Measurements from ENCODE around the gene TMBIM1. TPM values are rescaled to one million over a fixed set of nuclear protein-coding genes. Genes with fewer than 3 reads are reported as not detected.
A peak's percentile ranks its signal among the peaks of the same experiment; 100 is the strongest.

The TMBIM1 gene
- total and polyA plus RNA-seq, 5 experiments from 2014 or later = 75.8 to 114 (median 95.1) TPM

DNA sequence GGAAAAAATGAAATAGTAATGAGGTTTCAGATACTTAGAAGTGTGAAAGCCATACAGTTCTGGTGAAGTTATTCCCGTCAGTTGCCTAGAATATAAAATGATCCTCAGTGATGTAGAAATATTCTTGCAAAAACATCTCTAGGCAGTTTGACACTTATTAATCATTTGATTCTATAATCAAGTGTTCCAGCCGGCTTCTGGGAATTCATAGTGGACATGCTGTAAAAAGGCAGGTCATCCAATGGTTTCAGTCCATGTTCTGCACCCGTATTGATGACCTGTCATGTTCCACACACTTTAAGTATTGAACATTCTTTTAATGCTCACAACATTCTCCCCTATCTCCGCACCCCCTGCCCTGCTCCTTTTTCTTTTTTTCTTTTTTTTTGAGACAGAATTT, 55.5 kb downstream of the TMBIM1 start:
- DNase-seq (no peak), ATAC-seq (no peak)
- H3K27me3 Mint-ChIP-seq = no peaks in the 10 kb centered on the region
- no peaks in the 10 kb centered on the region for H3K9me3 Mint-ChIP-seq
- H3K4me1 Mint-ChIP-seq = peaks cover 5 to 43% (median 29%) of the 10 kb centered on the region in 4 donors
- peaks cover 0 to 100% (median 38%) of the 10 kb centered on the region in 3 donors for H3K36me3 Mint-ChIP-seq
- no peak overlapping the region for H3K4me3 Mint-ChIP-seq
- POLR2A ChIA-PET = interaction anchor here (0.9 kb wide), 1 partner anchor 18 kb away, joined by 6 read pairs; no protein-coding TSS in a partner anchor
- H3K27ac Mint-ChIP-seq = peak overlapping the region in 5 of 10 donors; percentile 4 to 47 (median 32)

GRCh38 chr2:218235017-218235416, 57.3 kb downstream of the TMBIM1 start:
- DNase-seq = no peak
- ATAC-seq = no peak
- POLR2A ChIA-PET = interaction anchor here (0.8 kb wide), 1 partner anchor 35 kb away, joined by 3 read pairs; the partner anchor contains the start of gene PNKD
- Mint-ChIP-seq H3K27me3 (no peaks in the 10 kb centered on the region), H3K36me3 (peaks cover 0 to 100% (median 44%) of the 10 kb centered on the region in 3 donors), H3K4me1 (peaks cover 11 to 47% (median 36%) of the 10 kb centered on the region in 4 donors), H3K4me3 (no peak overlapping the region), H3K27ac (peak overlapping the region in 8 of 10 donors; percentile 42 to 84 (median 75)), H3K9me3 (no peaks in the 10 kb centered on the region)

DNA sequence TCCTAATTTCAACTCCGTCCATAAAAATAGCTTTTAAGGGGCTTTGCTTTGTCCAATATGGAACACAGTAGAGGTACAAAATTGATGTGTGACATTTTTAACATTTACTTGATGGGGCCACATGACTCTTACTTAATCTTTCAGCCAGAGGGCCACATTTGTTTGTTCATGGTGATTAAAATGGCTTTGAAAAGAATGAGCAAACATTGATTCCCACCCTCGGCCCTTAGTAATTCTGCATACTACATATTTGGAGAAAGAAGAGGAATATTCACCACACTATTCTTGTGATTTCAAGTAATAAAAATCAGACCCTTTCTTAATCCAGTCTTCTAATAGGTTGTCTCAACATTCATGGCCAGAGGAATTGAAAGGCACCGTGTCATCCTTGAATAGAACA, 57.8 kb downstream of the TMBIM1 start:
- H3K9me3 Mint-ChIP-seq = no peaks in the 10 kb centered on the region
- ATAC-seq (no peak), DNase-seq (no peak)
- H3K4me1 Mint-ChIP-seq = peaks cover 11 to 50% (median 38%) of the 10 kb centered on the region in 4 donors
- POLR2A ChIA-PET = interaction anchor here (0.8 kb wide), 1 partner anchor 36 kb away, joined by 3 read pairs; the partner anchor contains the start of gene PNKD
- peaks cover 0 to 100% (median 44%) of the 10 kb centered on the region in 3 donors for H3K36me3 Mint-ChIP-seq
- peak overlapping the region in 5 of 10 donors; percentile 7 to 79 (median 42) for H3K27ac Mint-ChIP-seq
- H3K27me3 Mint-ChIP-seq = no peaks in the 10 kb centered on the region
- no peak overlapping the region for H3K4me3 Mint-ChIP-seq

DNA sequence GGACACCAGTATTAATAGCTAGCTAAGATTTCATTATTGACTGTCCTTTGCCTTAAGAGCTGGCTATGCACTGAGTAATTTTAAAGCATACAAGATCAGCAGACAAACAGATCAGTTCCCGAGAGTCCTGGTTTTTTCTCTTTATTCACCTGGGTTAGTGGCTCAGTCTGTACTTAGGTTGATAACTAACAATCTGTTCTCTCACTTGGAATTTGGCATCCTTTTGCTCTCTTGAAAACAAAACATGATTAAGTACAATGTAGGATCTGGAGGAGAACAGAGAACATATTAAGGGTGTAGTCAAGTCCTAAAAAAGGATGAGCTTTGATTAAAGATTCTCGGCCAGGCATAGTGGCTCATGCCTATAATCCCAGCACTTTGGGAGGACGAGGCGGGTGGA, 58.8 kb downstream of the TMBIM1 start:
- POLR2A ChIA-PET = interaction anchor here (0.5 to 1.3 kb wide), 3 partner anchors 16 to 50 kb away, joined by 3 to 4 read pairs (median 3); no protein-coding TSS in a partner anchor
- H3K4me1 Mint-ChIP-seq = peaks cover 13 to 53% (median 47%) of the 10 kb centered on the region in 4 donors

DNA sequence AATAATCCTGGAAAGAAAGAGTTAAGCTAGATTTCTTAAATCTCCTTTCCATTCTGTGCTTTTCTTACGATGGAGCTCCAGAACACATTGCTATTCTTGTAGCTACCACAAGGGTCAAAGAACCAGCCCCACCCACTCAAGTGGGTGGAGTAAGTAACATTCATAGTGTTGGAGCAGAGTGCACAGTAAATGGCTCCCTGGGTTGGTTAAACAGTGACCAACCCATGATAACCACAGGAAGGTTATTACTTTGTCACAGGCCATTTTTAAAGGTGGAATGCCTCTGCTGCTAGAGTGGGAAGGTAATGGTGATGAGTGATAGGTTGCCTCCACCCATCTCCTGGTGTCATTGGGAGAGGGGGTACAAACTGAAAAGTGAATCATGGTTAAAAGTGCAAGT, 61.4 kb downstream of the TMBIM1 start:
- H3K9me3 Mint-ChIP-seq = no peaks in the 10 kb centered on the region
- peak in 1 of 10 donors; percentile 28 for DNase-seq
- H3K4me1 Mint-ChIP-seq = peaks cover 21 to 74% (median 68%) of the 10 kb centered on the region in 4 donors
- ATAC-seq = peak in 1 of 2 donors; percentile 51
- H3K27me3 Mint-ChIP-seq = no peaks in the 10 kb centered on the region
- POLR2A ChIA-PET = interaction anchor here (0.6 to 3.2 kb wide), 6 partner anchors 10 to 1048 kb away, joined by 3 to 12 read pairs (median 3); partner anchors contain the start of genes AAMP, DNAJB2 and PNKD
- H3K36me3 Mint-ChIP-seq = peaks cover 4 to 97% (median 42%) of the 10 kb centered on the region in 3 donors
- H3K4me3 Mint-ChIP-seq = peak overlapping the region; percentile 50 to 85 (median 65)
- peak overlapping the region; percentile 67 to 97 (median 90) for H3K27ac Mint-ChIP-seq

More for the DNA sequence above, 58.8 kb downstream of the TMBIM1 start:
- Mint-ChIP-seq H3K27ac (peak overlapping the region in 8 of 10 donors; percentile 29 to 84 (median 76)), H3K27me3 (no peaks in the 10 kb centered on the region), H3K36me3 (peaks cover 4 to 98% (median 37%) of the 10 kb centered on the region in 3 donors), H3K4me3 (peak overlapping the region in 1 of 10 donors; percentile 46), H3K9me3 (no peaks in the 10 kb centered on the region)
- DNase-seq (no peak), ATAC-seq (no peak)

DNA sequence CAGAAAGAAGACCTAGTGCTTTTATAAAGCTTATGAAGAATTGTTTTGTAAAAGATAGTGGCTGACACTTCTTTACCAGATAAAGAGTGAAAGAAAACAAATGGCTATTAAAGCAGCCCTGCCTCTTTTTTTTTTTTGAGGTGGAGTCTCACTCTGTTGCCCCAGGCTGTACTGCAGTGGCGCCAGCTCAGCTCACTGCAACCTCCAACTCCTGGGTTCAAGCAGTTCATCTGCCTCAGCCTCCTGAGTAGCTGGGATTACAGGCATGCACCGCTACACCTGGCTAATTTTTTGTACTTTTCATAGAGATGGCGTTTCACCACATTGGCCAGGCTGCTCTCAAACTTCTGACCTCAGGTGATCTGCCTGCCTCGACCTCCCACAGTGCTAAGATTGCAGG, 62.5 kb downstream of the TMBIM1 start:
- Mint-ChIP-seq H3K9me3 (no peaks in the 10 kb centered on the region), H3K4me1 (peaks cover 30 to 84% (median 79%) of the 10 kb centered on the region in 4 donors), H3K27me3 (no peaks in the 10 kb centered on the region), H3K27ac (peak overlapping the region in 9 of 10 donors; percentile 67 to 97 (median 91)), H3K36me3 (peaks cover 4 to 97% (median 41%) of the 10 kb centered on the region in 3 donors), H3K4me3 (peak overlapping the region in 8 of 10 donors; percentile 22 to 85 (median 60))
- POLR2A ChIA-PET = interaction anchor here (0.6 to 3.2 kb wide), 9 partner anchors 9 to 1049 kb away, joined by 3 to 21 read pairs (median 3); partner anchors contain the start of genes ANKZF1, ARPC2, ATG9A and DNAJB2
- DNase-seq (no peak), ATAC-seq (peak in 1 of 2 donors; percentile 11)

DNA sequence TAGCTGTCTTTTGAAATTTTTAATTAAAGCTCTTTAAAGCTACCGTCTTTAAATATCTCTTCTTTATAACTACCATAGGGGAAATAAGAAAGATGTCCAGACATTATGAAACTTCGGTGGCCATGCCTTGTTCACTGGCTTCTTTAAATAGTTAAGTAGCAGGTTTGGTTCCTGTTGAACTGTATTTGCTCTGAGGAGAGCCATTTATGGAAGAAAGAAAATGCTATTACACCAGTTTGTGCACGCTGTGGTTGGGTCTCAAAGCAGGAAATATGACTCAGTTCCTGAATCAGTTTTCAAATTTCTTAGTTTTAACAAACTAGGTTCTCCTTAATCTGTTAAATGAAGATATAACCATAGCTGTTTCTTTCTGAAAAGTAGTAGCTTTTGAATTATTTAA, 63.1 kb downstream of the TMBIM1 start:
- Mint-ChIP-seq H3K4me3 (peak overlapping the region; percentile 28 to 85 (median 76)), H3K4me1 (peaks cover 36 to 86% (median 80%) of the 10 kb centered on the region in 4 donors), H3K36me3 (peaks cover 4 to 97% (median 45%) of the 10 kb centered on the region in 3 donors), H3K27ac (peak overlapping the region; percentile 20 to 97 (median 88)), H3K9me3 (no peaks in the 10 kb centered on the region), H3K27me3 (no peaks in the 10 kb centered on the region)
- peak; percentile 82 to 87 for ATAC-seq
- POLR2A ChIA-PET = interaction anchor here (0.6 to 3.2 kb wide), 8 partner anchors 8 to 1000 kb away, joined by 3 to 21 read pairs (median 4); partner anchors contain the start of genes ANKZF1, ARPC2 and ATG9A
- peak in 7 of 10 donors; percentile 20 to 66 (median 57) for DNase-seq

DNA sequence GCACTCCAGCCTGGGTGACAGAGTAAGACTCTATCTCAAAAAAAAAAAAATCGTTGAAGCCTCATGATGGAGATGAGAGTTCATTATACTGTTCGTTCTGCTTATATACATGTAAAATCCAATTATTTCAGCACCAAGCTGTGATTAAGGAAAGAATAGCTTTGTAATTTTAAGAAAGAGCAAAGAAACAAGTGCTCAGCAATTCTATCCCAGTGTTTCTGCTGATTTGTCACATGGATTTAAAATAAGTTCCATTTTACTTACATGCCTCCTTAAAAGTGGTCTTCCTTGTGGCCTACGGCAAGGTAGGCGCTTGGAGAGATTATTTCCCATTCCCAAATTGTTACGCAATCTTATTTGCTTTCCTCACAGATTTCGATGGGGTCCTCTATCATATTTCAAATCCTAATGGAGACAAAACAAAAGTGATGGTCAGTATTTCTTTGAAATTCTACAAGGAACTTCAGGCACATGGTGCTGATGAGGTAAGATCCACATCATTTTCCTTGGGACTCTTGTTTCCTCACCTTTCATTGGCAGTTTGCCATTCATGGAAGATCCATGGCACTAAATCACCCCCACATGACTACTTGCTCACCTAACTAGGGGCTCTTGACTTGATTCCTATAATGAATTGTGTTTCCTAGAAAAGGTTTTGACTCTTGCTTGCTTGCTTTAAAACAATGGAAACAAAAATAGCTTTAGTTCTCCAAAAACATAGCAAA, 63.8 kb downstream of the TMBIM1 start:
- H3K27ac Mint-ChIP-seq = peak overlapping the region; percentile 67 to 97 (median 88)
- peaks cover 4 to 95% (median 42%) of the 10 kb centered on the region in 3 donors for H3K36me3 Mint-ChIP-seq
- H3K27me3 Mint-ChIP-seq = no peaks in the 10 kb centered on the region
- DNase-seq (no peak), ATAC-seq (no peak)
- H3K4me1 Mint-ChIP-seq = peaks cover 36 to 88% (median 81%) of the 10 kb centered on the region in 4 donors
- POLR2A ChIA-PET = interaction anchor here (0.9 to 3.1 kb wide), 3 partner anchors 10 to 29 kb away, joined by 3 to 21 read pairs (median 4); partner anchors contain the start of gene ARPC2
- no peaks in the 10 kb centered on the region for H3K9me3 Mint-ChIP-seq
- peak overlapping the region in 9 of 10 donors; percentile 25 to 85 (median 72) for H3K4me3 Mint-ChIP-seq

- Mint-ChIP-seq H3K9me3 (no peaks in the 10 kb centered on the region), H3K4me1 (peaks cover 35 to 95% (median 87%) of the 10 kb centered on the region in 4 donors), H3K27ac (peak overlapping the region; percentile 58 to 97 (median 82)), H3K4me3 (peak overlapping the region in 9 of 10 donors; percentile 36 to 90 (median 59)), H3K27me3 (no peaks in the 10 kb centered on the region), H3K36me3 (peaks cover 4 to 85% (median 32%) of the 10 kb centered on the region in 3 donors)
- DNase-seq = no peak
- POLR2A ChIA-PET = interaction anchor here (1.5 kb wide), 1 partner anchor 20 kb away, joined by 4 read pairs; no protein-coding TSS in a partner anchor
- no peak for ATAC-seq
Observed at GRCh38 chr2:218226903-218227302, 65.4 kb downstream of the TMBIM1 start.

Small RNA genes lying within 50 kb of the gene (microRNA-seq; reads per million reads assigned to microRNA genes)
- gene MIR6513 (ENCODE audit: borderline microRNAs expressed) = 10.6 reads per million, percentile 28 among the genes with 10 or more reads in this experiment
- gene MIR6810 (ENCODE audit: borderline microRNAs expressed) = not detected

Other genes starting within 250 kb of the TMBIM1 start
- 1 to 10 TPM in 1 of 2 experiments, under 1 TPM in 1; 0.16 to 1.5 TPM for gene RUFY4, start 223.2 kb downstream of the TMBIM1 start, total RNA-seq
- gene RUFY4, start 223.2 kb downstream of the TMBIM1 start, polyA plus RNA-seq = under 1 TPM in 1 of 3 donors, not detected in 2; 0.31 TPM
- not detected for gene CXCR2, start 166.5 kb downstream of the TMBIM1 start, total RNA-seq
- 1 to 10 TPM in 1 of 3 donors, under 1 TPM in 1, not detected in 1; 0.23 to 1.5 TPM for gene CXCR2, start 166.5 kb downstream of the TMBIM1 start, polyA plus RNA-seq
- gene CXCR1, start 125.5 kb downstream of the TMBIM1 start, total RNA-seq = not detected
- gene CXCR1, start 125.5 kb downstream of the TMBIM1 start, polyA plus RNA-seq = under 1 TPM in 1 of 3 donors, not detected in 2; 0.39 TPM
- 100 to 1,000 TPM; 425 to 448 TPM for gene ARPC2, start 75.3 kb downstream of the TMBIM1 start, total RNA-seq
- 100 to 1,000 TPM; 690 to 865 (median 728) TPM for gene ARPC2, start 75.3 kb downstream of the TMBIM1 start, polyA plus RNA-seq
- 1 to 10 TPM; 1.1 to 1.4 TPM for gene GPBAR1, start 31.5 kb downstream of the TMBIM1 start, total RNA-seq
- under 1 TPM; 0.14 to 0.41 (median 0.28) TPM for gene GPBAR1, start 31.5 kb downstream of the TMBIM1 start, polyA plus RNA-seq
- gene AAMP, start 22.4 kb downstream of the TMBIM1 start, total RNA-seq = 10 to 100 TPM; 57.0 to 61.6 TPM
- 10 to 100 TPM; 77.0 to 93.6 (median 89.7) TPM for gene AAMP, start 22.4 kb downstream of the TMBIM1 start, polyA plus RNA-seq
- 10 to 100 TPM; 33.6 to 40.5 TPM for gene PNKD, start 22.0 kb downstream of the TMBIM1 start, total RNA-seq
- 100 to 1,000 TPM; 108 to 119 (median 109) TPM for gene PNKD, start 22.0 kb downstream of the TMBIM1 start, polyA plus RNA-seq
- not detected for gene CATIP, start 64.4 kb upstream of the TMBIM1 start, total RNA-seq
- not detected for gene CATIP, start 64.4 kb upstream of the TMBIM1 start, polyA plus RNA-seq
- gene SLC11A1, start 89.8 kb upstream of the TMBIM1 start, total RNA-seq = 1 to 10 TPM in 1 of 2 experiments, under 1 TPM in 1; 0.47 to 1.2 TPM
- gene SLC11A1, start 89.8 kb upstream of the TMBIM1 start, polyA plus RNA-seq = under 1 TPM; 0.27 to 0.90 (median 0.73) TPM
- 100 to 1,000 TPM; 143 to 144 TPM for gene CTDSP1, start 107.4 kb upstream of the TMBIM1 start, total RNA-seq
- gene CTDSP1, start 107.4 kb upstream of the TMBIM1 start, polyA plus RNA-seq = 10 to 100 TPM; 19.3 to 22.7 (median 19.8) TPM
- gene VIL1, start 126.6 kb upstream of the TMBIM1 start, total RNA-seq = not detected
- under 1 TPM in 2 of 3 donors, not detected in 1; 0.03 to 0.05 TPM for gene VIL1, start 126.6 kb upstream of the TMBIM1 start, polyA plus RNA-seq

All from naive thymus-derived CD8-positive, alpha-beta T cell (primary cell).